HG03558 (cell line): Measurements from ENCODE around the gene RRAGC.
"Not testable (repeated sequence)": the region's sequence is repeated elsewhere in the genome, so short reads cannot be mapped to it uniquely, and the experiment has no call there.

Experiments used
- ATAC-seq: cut with Tn5 transposase; IDR thresholded peaks from one replicate; pipeline ENCODE4 v1.9.1; 2021; ENCODE audit warnings: moderate number of reproducible peaks; ENCODE audit not compliant: unreplicated experiment; ENCODE audit errors: extremely low read depth

RRAGC gene

DNA sequence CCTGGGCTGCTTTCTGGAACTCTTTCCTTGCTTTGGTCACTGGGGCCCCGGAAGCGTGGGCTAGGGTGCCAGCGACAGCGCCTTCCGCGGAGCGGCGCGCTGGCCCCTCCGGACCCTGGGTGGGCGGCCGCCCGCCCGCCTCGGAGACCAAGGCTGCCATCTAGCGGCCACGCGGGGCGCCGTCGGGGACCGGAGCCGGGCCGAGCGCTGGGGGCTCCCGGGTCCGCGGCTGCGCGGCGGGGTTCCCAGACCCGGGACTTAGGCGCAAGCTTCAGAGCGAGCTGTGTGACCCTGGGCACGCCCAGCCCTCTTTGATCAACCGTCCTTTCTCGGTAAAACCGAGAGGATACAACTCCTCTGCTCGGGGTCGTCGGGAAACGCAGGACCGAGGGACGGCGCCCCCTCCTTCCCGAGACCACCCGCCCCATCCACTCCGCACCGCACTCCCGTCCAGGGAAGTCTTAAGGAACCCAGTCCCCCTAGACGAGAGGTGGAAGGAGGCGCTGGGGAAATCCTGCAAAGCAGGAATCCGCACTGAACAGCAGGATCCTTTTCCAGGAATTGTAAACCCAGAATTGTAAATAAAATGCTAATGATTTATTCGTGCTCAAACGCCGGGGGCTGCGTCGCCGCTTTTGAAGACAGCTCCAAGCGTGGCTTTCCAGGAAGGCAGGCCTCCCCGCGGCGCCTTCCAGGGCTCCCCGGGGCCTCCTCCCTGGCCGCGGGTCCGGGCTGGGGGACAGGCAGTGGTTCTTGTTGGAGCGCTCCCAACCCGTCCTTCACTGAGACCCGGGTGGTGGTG lies 41.2 kb downstream of the RRAGC start:
- ATAC-seq = no peak

- no peak for ATAC-seq
These were observed 42.1 kb downstream of the RRAGC start for GRCh38 chr1:38817267-38818174.

DNA sequence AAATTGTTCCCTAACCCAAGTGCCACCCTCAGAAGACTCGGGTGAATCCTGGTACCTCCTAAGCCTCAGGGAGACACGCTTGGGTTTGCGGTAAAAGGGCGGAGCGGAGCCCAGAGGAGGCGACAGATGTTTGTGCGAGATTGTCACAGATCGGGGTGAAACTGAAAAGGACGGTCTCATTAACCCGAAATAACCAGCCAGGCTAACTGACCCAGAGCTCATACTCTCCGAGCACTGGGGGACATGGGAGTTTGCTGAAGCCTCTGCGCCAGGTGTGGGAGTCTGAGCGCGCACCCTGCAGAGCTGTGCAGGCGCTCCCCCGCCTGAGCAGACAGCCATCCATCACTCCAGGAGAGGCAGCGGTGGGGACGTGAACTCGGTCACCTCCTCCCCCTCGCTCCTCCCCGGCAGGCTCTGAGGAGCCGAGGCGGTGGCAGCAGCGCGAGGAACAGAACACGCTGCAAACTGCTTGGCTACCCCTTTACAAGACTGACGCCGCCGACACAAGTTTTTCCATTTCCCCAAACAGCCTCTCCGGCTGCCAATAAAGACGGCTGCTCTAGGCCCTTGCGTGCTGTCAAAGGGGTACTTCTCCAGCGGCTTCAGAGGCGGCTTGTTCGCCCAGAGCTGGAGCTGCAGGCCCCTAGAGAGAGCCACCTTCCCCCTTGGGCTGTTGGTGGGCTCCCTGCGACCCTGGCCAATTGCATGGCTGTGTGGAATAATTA lies 43.5 kb downstream of the RRAGC start:
- peak; percentile 64 for ATAC-seq

DNA sequence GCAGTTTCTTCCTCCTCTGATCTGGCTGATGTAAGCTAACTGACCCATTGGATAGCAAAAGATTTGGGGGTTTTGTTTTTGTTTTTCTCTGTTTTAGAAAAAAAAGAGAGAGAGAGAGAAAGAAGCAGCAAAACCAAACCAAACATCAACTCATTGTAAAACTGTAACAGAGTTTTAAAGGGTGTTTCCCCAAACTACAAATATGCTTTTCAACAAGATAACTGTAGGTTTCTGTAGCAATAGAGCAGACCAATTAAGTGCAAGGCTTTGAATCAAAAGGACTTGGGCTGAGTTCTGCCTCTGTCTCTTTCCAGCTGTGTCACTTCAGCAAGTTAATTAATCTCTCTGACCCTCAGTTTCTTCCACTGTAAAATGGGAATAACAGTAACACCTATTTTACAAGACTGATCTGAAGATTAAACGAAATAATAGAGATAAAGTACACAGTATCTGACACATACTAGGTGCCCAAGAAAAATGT lies 44.5 kb downstream of the RRAGC start:
- ATAC-seq = no peak

DNA sequence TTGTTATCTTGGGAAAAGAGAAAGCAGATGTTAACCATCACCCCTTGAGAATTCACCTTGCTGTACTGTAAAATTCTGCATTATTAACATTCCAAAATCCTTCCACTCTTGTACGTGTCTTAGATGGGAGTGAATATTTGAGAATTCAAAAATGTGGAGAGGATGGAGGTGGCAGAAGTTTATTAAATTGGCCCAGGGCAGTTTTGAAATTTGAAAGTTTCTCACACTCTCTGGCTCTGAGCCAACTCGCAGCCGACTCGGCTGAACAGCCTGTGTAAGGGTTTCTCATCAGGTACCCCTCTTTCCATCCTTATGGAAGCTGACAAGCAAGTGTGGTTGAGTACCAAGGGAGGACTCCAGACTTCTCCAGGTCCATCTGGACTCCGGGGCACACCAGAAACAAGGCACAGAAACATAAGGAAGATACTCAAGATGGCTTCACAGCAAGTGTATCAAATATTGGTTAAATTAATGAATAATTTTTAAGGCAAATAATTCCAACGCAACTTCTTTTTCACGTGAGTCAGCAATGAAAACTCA lies 45.1 kb downstream of the RRAGC start:
- no peak for ATAC-seq

DNA sequence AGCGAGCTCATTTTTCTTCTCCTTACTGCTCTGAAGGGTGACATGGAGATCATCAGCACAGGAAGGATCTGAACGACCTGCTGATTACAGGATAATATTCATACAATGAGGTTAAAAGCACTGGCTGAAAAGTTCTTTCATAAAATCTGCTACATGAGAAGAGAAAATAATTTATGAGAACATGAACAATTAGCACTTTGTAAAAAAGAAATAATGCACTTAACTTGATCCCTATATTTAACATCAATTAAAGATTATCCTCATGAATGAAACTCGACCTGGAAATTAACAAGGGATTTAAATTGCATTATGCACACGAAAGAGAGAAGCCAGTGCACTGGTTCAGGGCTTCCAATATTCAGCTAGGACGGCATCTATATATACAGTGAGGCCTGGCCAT lies 46.6 kb downstream of the RRAGC start:
- no peak for ATAC-seq

- not testable (repeated sequence) for ATAC-seq
These were observed 48.1 kb downstream of the RRAGC start for GRCh38 chr1:38811466-38811865.

- ATAC-seq = no peak
These were observed 53.5 kb downstream of the RRAGC start for GRCh38 chr1:38806090-38806489.

GRCh38 chr1:38805036-38805435 lies 54.5 kb downstream of the RRAGC start:
- ATAC-seq = no peak

DNA sequence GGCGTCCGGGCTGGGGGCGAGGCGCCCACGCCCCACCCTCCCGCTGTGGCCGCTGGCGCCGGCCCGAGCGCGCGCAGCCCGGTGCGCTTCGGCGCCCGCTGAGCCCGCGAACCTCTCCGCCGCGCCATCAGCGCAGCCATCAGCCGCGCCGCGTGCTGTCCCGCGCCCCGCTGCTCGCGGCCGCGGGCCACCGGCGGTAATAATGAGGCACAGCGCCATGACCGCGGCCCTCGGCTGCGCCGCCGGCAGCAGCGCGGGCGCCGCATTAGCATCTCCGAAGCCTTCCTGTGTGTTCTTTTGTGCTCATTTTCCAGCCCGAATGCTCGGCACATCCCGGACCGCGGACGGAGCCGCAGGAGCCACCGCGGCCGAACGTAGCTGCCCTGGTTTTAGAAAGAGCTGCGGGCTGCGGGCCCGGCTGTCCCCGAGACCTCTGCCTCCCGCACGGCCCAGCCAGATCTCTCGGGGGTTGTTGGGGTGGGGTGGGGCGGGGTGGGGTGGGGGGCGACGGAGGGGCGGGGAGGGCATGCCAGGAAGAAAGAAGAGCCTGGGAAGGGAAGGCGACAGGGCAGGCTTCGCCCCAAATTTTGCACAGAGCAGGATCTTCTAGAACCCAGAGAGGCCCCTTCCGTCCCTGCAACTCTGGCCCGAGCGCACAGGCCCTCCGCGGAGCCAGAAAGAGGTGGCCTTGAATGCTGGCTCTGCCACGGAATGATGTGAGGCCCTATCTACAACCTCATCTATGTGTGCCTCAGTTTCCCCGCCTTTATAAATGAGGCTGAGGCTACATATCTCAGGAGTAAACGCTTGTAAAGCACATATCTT lies 55.3 kb downstream of the RRAGC start:
- no peak for ATAC-seq

GRCh38 chr1:38803647-38804046 lies 55.9 kb downstream of the RRAGC start:
- no peak for ATAC-seq

- no peak for ATAC-seq
These were observed 58.6 kb downstream of the RRAGC start for GRCh38 chr1:38800720-38801671.

DNA sequence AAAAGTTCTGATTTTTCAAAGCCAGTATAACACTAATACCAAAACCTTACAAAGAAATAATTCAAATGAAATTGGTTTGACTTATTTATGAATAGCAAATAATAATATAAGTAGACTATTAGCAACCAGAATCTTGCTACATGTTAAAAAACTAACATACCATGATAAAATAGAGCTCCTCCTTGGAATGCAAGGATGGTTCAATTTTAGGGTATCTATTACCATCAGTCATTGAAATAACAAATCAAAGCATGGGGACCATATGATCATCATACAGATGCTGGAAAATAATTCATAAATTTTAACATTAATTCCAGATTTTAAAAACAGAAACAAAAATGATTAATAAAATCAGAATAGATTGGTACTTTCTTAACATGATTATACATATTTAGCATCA lies 66.3 kb downstream of the RRAGC start:
- ATAC-seq = no peak

GRCh38 chr1:38791892-38792291 lies 67.7 kb downstream of the RRAGC start:
- ATAC-seq = no peak

DNA sequence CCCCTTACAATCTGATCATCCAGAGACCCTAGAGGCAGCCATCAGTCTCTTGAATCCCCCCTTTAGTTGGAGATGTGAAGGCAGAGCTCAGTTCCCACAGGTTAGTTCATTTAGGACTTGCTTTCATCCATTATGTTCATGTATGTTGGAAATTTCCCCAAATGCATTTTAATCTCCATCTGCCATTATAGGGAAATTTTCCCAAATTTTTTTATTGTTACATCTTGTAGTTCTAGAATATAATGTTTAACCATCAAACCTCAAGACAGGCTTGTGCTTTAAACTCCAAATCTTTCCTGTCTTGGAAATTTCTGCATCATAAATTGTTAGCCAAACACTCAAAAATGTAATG lies 68.4 kb downstream of the RRAGC start:
- no peak for ATAC-seq

DNA sequence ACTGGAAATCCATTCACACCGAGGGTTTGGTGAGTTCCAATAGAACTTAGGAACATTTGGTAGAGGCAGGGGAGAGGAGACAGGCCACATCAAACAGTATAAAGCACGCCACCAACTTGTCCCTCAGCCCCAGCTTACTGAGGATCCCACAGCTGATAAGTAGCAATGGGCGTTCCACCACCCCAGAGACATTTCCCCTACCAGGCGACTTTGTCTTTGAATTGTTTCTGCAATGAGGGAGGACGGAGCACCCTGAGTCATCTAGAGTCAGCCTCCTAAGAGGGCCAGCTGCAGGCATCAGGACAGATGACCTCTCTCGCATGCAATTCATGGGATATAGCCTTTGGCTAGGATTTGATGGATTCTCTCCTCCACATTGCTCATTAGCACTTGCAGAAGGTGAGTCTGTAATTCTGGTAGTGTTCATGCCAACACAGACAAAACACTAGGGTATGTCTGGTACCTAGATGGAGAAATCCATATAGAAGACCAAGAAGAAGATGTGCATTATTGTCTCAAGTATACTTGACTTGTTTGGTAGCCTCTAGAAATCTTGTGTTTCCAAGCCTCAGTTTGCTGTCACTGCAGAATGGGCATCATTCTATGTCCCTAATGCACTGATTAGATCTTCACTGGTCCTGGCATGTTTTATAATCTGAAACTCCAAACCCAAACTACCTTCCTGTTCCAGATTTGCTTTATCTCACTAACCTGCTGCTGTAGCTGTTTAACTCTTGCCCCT lies 69.0 kb downstream of the RRAGC start:
- ATAC-seq = no peak

GRCh38 chr1:38789498-38790169 lies 69.9 kb downstream of the RRAGC start:
- no peak for ATAC-seq
